Sciatic nerve (tissue), 2 donors: ENCODE measurements around the gene NKD1. TPM values are rescaled to one million over a fixed set of nuclear protein-coding genes. Genes with fewer than 3 reads are reported as not detected.

ENCODE experiments used
- ATAC-seq: fragments of 200-7000 bp; cut with Tn5 transposase; one replicate; pipeline ENCODE4 v1.9.1; 2020; ENCODE audit warnings: mild to moderate bottlenecking, moderate library complexity
- DNase-seq: peaks from one replicate; pipeline ENCODE4 v3.0.0-alpha.2; 2020; ENCODE audit warnings: low spot score
- intact Hi-C: fragments of 100-400 bp; cut with DNase I; formaldehyde crosslinking; loops from one replicate; pipeline ENCODE4 v1.14.2; 2022
- total RNA-seq: library from RNA; stranded (reverse); fragmentation: NEBNext Ultra II Directional; extraction: Animal tissue kit (Norgen Biotek cat#: 25700); gene quantifications from one replicate; pipeline ENCODE4 v1.2.1, GENCODE V29; 2021
- donor health status: DM: no; HTN: no; CAD: no.
- donor health status: DM: no; HTN: no; CAD: no.

Gene NKD1
- total RNA-seq, 1 donor from 2014 or later = 37.0 TPM

DNA sequence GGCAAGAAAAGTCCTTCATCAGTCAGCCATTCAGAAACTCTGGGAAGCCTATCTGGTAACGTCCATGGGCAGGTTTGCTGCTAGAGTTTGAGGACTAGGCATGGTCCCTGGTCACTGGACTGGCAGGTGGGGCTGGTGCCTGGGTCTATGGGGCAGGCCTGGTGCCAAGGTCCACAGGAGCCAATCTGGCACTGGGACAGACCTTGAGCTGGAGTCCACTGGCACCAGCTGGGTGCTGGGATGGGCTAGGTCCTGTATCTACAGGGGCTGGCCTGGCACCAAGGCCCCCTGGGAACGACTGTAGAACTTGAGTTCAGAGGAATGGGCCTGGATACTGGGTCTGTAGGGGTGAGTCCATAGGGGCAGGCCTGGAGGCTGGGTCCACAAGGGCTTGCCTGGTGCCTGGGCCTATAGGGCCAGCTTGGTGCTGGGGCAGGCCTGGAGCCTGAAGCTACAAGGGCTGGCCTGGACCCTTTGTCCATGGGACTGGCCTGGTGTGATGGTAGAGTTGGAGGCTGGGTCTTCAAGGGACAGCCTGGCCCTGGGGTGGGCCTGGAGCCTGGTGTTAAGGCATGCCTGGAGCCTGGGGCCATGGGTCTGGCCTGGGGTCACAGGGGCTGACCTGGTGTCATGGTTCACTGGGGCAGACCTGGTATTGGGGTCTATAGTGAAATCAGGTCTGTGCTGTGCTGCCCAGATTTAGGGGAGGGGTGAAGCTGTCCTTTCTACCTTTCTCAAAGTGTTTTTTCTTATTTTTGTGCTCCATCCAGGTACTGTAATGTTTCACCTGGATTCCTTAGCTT, 30.5 kb upstream of the NKD1 start:
- ATAC-seq (no peak), DNase-seq (peak; percentile 34)
- intact Hi-C loops = no loop called here

DNA sequence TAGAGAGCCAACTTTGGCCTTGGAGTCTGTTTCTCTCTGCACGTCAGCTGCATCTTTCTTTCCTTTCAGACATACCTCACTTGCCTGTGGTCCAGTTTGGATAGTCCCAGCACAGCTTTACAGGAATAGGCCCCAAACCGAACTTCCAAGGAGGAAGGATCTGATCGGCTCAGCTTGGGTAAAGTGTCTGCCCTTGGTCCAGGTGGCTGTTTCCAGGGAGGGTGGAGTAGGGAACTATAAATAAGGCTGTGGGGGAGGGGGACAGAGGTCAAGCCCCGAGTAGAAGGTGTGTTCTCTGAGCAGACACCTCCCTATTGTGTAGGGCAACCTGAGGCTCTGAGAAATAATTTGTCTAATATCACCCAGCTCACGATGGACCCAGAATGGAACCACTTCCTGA, 29.2 kb upstream of the NKD1 start:
- intact Hi-C loops = no loop called here
- DNase-seq = peak; percentile 6
- ATAC-seq = no peak

DNA sequence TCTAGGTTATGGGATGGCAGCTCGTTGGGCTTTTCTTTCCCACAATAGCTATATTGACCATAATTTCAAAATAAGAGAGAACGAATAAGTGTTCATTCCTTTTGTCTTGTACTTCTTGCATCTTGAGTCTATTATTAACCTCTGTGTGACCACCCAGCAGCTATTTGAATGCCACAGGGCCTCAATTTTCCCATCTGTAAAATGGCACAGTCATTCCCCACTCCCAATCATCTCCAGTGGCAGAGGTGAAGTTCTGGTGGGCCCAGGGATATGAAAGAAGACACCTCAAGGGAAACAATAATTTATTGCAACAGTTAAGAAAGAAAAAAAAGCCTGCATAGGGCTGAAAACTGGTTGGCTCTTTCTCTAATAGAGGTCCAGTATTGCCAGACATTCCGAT, 28.6 kb upstream of the NKD1 start:
- intact Hi-C loops = no loop called here
- ATAC-seq (no peak), DNase-seq (peak; percentile 3)

DNA sequence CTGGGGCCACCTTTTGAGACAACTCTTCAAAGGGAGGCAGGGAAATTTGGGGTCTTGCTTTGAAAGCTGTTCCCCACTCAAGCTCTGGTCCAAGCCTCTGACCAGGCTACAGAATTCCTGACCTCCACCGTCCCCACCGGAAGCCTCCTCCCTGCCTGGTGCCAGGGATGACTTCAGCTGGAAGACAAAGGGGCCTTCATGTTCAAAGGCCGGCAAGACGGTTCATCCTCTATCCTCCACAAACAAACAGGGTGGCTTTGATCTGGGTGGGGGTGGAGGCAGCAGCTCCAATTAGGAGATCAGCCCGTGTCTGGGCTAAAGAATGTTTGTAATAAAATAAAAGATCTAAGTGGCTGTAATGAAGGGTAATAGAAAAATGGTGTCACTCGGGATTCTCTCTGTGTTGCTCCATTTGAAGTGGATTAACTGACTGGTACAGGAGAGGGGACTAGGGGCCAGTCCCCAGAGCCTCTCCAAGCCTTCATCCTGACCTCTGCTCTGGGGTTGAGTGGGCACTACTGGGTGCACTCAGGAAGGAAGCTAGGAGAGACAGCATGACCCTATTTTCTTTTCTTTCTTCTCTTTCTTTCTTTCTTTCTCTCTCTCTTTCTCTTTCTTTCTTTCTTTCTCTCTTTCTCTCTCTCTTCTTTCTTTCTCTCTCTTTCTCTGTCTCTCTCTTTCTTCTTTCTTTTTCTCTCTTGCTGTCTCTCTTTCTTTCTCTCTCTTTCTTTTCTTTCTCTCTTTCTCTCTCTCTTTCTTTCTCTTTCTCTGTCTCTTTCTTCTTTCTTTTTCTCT, 27.5 kb upstream of the NKD1 start:
- no peak for ATAC-seq
- intact Hi-C loops = no loop called here

DNA sequence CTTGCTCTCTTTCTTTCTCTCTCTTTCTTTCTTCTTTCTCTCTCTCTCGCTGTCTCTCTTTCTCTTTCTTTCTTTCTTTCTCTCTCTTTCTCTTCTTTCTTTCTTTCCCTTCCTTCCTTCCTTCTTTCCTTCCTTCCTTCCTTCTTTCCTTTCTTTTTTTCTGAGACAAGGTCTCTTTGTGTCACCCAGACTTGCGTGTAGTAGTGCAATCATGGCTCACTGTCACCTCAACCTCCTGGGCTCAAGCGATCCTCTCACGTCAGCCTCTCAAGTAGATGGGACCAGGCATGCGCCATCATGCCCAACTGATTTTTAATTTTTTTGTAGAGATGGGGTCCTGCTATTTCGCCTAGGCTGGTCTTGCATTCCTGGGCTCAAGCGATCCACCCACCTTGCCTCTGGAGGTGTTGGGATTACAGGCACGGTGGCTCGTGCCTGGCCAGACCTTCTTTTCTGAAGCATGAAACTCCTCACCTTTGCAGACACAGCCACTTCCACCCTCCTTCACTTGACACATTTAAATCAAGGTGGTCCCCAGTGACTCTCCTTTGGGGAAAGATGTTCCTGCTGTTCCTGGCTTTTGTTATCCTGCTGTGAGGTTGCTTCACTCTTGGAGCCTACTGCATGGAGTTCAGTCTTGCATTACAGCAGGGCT, 26.8 kb upstream of the NKD1 start:
- intact Hi-C loops = no loop called here
- ATAC-seq = no peak
- DNase-seq = peak; percentile 12

More for the DNA sequence above, 27.5 kb upstream of the NKD1 start:
- DNase-seq = peak; percentile 26

DNA sequence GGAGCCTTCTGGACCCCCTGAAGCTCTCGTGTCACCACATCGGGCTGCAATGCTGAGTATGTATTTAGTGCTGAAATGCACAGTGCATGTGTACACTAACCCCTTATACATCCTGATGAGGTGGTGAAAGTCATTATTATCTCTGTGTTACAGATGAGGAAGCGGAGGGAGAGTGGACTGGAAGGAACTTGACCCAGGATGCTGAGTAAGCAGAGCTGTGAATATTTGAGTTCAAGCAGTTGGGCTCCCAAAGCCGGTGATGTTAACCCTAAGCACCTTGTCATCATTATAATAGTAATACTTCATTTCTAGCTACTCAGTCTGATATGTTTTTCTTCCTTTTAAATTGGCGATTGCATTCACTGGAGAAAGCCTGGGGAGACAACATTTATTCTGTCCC, 25.9 kb upstream of the NKD1 start:
- intact Hi-C loops = no loop called here

DNA sequence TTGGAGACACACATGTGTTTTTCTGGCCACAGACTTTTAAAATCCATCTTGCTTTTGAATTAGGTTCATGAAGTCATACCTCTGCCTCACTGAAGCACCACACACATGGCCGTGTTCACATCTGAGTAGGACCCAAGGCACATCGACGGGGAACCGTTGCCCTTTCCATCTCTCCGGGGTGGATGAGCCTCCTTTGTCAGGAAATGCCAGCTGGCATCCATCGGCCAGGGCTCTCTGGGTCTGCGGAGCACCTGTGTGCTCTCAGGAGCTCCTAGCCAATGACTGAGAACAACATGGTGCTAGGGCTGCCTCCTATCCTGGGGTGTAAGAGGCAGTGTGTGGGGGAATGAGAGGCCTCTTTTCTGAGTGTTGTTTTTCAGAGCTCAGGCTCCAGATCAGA, 24.5 kb upstream of the NKD1 start:
- ATAC-seq (no peak), DNase-seq (peak; percentile 48)
- intact Hi-C loops = no loop called here

More for the DNA sequence above, 25.9 kb upstream of the NKD1 start:
- no peak for ATAC-seq
- DNase-seq = peak; percentile 6

DNA sequence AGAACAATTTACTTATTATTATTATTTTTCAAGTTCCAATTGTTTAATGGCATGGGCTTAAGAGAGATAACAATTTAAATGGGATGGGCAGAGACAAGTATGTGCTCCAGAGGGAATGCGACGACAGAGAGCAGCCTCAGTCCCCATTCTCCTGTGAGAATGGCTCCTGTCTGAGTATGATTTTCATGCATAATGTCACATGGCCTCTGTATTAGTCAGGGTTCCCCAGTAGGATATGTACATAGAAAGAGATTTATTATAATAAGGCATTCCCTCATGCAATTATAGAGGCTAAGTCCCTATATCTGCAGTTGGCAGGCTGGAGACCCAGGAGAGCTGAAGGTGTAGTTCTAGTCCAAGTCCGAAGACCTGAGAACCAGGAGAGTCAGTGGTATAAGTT, 22.9 kb upstream of the NKD1 start:
- intact Hi-C loops = loop anchor here (5.0 kb wide), 1 partner anchor 1048 kb away; no protein-coding TSS in a partner anchor
- ATAC-seq (no peak), DNase-seq (no peak)

DNA sequence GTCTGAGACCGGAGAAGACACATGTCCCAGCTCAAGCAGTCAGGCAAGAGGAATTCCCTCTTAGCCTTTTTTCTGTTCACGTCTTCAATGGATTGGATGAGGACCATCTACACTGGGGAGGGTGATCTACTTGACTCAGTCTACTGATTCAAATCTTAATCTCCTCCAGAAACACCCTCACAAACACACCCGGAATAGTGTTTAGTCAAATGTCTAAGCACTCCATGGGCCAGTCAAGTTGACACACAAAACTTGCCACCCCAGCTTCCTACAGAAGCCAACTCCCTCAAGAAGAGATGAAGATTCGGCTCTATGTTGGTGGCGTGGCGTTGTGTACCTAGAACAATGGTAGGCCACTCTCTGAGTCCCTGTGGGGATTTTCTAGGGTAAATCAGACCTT, 22.5 kb upstream of the NKD1 start:
- intact Hi-C loops = loop anchor here (5.0 kb wide), 1 partner anchor 1048 kb away; no protein-coding TSS in a partner anchor
- no peak for DNase-seq

DNA sequence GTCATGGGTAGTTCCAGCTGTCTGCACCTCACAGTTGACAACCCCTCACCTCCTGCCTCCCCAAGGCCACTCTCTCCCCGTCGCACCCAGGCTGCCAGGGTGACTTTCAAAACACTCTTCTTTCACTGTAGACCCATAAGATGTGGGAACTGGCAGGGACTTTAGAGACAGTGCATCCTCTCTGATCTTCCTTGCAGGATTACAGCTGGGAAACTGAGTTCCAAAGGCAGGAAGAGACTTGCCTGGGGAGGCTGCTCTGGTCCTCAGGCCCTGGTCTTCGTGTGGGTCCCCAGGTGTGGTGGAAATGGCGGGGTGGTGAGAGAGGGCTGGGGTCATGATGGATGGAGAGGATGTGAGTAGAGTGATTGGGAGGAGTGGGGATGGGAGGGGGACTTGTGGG, 21.9 kb upstream of the NKD1 start:
- intact Hi-C loops = loop anchor here (5.0 kb wide), 1 partner anchor 1049 kb away; no protein-coding TSS in a partner anchor
- no peak for ATAC-seq
- peak; percentile 21 for DNase-seq

More for the DNA sequence above, 22.5 kb upstream of the NKD1 start:
- ATAC-seq = no peak

DNA sequence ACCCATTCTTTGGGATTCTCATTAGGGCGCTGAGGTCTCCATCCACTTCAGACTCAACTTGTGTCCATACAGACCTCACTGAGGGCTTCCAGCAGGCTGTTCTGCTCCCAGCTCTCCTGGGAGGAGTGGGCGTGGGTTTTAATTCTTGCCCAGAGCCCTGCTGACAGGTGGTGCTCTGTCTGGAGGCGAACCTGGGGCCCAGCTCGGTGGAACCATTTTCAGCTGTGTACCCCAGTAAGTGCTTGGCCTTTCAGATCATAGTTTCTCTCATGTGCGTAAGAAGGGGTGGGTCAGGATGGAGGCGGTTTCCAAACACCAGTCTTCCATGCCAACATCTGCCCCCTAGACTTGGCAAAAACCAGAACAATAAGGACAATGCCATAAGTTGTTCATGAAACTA, 21.4 kb upstream of the NKD1 start:
- no peak for ATAC-seq
- DNase-seq = peak; percentile 10
- intact Hi-C loops = loop anchor here (5.0 kb wide), 1 partner anchor 1049 kb away; no protein-coding TSS in a partner anchor

DNA sequence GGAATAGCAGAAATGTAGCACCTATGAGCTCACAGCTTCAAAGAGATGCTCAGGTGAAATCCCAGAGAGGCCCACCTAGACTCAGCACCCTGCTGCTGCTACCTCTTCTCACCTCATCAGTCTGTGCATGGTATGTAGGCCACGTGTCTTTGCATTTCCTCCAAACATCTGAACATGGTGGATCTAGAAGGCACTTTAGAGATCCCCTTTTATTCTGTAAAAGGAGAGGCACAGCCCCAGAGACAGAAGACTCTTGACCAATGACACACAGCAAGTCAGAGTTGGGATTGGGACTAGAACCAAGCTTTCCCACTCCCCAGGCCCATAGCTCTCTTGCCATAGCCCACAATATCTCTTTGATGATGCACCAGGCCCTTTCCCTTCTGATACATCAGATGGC, 19.4 kb upstream of the NKD1 start:
- intact Hi-C loops = loop anchor here (5.0 kb wide), 1 partner anchor 1052 kb away; no protein-coding TSS in a partner anchor
- DNase-seq (peak; percentile 4), ATAC-seq (no peak)

DNA sequence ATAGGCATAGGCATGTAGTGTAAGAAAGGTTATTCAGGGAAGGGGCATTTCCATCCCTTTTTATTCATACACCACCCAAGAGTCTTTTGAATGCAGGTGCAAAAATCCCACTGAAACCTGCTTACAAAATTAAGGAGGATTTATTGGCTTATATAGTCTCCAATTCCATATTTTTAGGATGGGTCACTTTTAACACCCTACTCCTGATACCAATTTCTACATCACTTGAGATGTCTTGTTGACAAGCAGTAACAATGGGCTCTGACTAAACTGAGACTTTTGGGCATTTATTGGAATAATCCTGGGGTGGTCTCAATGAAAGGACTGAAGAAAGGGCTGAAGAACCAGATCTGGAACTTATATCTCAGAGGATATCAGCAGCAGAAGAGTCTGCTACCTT, 18.9 kb upstream of the NKD1 start:
- ATAC-seq = no peak
- intact Hi-C loops = loop anchor here (5.0 kb wide), 1 partner anchor 1052 kb away; no protein-coding TSS in a partner anchor
- no peak for DNase-seq

DNA sequence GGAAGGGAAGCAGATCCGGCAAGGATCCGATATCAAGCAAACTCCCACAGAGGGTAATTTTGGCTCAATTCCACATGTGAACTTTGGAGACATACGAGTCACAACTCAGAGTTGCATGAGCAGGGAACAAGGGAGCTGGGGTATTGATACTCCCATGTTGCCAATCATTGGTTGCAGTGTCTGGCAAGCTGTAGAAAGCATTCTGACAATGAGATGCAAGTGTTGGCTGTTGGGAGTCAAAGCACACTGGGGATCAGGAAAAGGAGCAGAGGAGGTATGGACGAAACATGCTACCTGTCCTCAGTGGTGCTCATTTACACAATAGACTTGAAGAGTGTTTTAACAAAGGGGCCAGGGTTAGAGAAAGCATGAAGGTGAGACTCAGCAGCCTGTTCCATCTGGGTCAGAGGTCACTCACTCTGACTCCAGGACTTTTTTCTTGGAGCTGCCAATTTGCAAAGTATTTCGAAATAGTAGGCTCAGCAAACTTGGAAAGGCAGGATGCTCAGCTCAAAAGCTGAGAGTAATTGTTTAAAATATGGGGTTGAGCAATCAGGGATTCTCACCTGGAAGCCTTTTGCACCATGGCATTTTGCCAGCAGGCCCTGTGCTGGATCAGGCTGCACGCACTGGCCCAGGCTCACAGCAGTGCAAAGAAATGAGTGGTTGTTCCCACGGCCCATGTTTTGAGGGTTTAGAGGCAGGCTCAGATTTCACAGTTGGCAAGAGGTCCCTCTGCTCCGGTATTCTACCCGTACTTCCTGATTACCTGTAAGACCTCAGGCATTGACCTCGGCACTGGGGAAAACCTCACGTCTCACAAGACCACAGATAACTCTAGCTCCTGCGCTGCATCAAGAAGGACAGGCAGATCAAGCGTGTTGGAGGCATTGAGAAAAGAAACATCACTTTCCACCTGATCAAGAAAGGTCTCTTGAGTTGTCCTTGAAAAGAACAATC, 17.6 kb upstream of the NKD1 start:
- ATAC-seq (no peak), DNase-seq (peak; percentile 48)
- intact Hi-C loops = no loop called here

DNA sequence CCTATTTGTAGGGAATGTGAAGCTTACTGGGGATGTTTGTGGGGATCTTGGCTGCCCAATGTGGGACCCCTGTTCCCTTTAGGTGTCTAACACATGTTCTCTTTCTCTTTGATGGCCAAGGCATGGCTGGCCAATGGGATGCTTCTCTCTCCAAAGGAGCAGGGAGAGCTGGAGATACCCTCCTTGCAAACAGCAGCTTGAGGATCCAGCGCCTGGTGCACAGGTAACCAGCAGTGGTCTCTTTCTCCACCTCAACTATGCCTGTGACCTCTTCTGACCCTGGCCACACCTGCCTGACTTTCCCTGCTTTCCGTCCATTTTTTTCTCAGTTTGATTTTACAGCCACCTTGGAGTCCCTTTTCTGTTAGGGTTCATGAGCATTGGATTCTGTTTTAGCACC, 16.8 kb upstream of the NKD1 start:
- intact Hi-C loops = no loop called here
- no peak for ATAC-seq

DNA sequence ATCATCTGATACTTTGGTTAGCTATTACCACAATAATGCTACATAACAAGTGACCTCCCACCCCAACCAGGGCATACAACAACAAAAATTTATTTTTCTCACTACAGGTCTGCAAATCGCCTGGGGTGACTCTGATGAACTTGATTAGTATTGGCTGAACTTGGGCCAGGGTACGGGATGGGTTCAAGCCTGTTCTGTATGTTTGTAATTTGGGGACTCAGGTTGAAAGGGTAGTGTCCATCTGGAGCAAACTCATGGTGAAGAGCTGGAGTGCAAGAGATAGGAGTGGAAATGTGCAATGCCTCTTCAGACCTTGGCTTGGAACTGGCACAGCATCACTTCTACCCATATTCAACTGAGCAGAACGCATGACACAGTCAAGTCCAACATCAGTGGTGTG, 16.3 kb upstream of the NKD1 start:
- ATAC-seq = no peak
- intact Hi-C loops = no loop called here

More for the DNA sequence above, 16.8 kb upstream of the NKD1 start:
- peak; percentile 27 for DNase-seq

DNA sequence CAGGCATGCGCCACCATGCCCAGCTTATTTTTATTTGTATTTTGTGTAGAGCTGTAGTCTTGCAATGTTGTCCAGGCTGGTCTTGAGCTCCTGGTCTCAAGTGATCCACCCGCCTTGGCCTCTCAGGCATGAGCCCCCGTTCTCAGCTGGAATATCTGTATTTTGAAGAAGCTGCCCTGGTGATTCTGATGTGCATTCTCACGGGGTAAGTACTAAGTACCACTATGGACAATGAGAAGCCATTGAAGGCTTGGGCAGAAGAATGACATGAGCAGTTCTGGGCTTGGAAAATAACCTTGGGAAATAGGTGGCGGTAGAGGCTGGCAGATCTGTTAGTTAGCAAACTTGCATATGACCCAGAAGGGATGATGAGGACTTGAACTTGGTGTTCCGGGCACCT, 15.6 kb upstream of the NKD1 start:
- intact Hi-C loops = no loop called here
- ATAC-seq (no peak), DNase-seq (peak; percentile 8)

More for the DNA sequence above, 16.3 kb upstream of the NKD1 start:
- peak; percentile 2 for DNase-seq

DNA sequence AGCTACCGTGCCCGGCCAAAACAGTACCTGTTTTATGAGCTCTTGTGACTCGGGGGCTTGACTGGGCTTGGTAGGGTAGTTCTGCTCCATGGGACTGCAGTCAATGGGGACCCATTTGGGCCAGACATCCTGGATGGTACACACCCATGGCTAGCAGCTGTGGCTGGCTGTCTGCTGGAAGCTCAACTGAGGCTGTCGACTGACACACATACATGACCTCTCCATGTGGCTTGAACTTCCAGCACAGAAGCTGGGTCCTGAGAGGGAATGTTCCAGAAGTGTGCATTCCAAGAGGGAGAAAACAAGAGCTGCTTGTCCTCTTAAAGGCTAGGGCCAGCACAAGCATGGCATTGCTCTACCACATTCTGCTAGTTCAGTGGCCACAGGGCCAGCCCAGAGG, 14.9 kb upstream of the NKD1 start:
- DNase-seq (peak; percentile 7), ATAC-seq (no peak)
- intact Hi-C loops = no loop called here
